Panc1 (cell line): ENCODE results near the gene FAM241B. TPM values are rescaled to one million over a fixed set of nuclear protein-coding genes. Genes with fewer than 3 reads are reported as not detected.

Source experiments
- ATAC-seq: fragments of 200-7000 bp; cut with Tn5 transposase; 2 replicates; pipeline ENCODE4 v1.9.1; 2020; ENCODE audit warnings: mild to moderate bottlenecking, moderate library complexity
- BruUV-seq: library from RNA; stranded (reverse); fragments of 400-500 nt; replicated peaks from 2 replicates; lab custom pipeline; 2021; lab: Mats Ljungman, UMichigan
- CTCF ChIA-PET: fragments of 300-600 bp; sonication (Branson Sonifier 250); formaldehyde crosslinking; loops from one replicate; lab custom pipeline; 2022; ENCODE audit warnings: antibody characterized with exemption; lab: Charles Lee
- POLR2A ChIA-PET: fragments of 300-600 bp; sonication (Branson Sonifier 250); formaldehyde crosslinking; loops from one replicate; lab custom pipeline; 2022; ENCODE audit warnings: antibody characterized with exemption; lab: Charles Lee
- DNase-seq: peaks from one replicate; pipeline ENCODE4 v3.0.0-alpha.2; 2010; ENCODE audit warnings: low read depth, low spot score
- H3K27ac ChIP-seq: 2 replicates; pipeline ENCODE4 v1.5.1; 2011; ENCODE audit warnings: mild to moderate bottlenecking, low read length, inconsistent platforms
- H3K27me3 ChIP-seq: fragments of 200-500 bp; sonication (Bioruptor generic); 2 replicates; pipeline ENCODE4 v1.6.0; 2014; ENCODE audit warnings: low read length, inconsistent platforms; ENCODE audit not compliant: control insufficient read depth, insufficient read depth
- H3K36me3 ChIP-seq: fragments of 200-500 bp; sonication (Bioruptor generic); 2 replicates; pipeline ENCODE4 v1.5.1; 2014; ENCODE audit warnings: inconsistent platforms, mild to moderate bottlenecking, low read length, moderate library complexity; ENCODE audit not compliant: control insufficient read depth, insufficient read depth
- H3K4me1 ChIP-seq: 2 replicates; pipeline ENCODE4 v1.5.1; 2011; ENCODE audit warnings: inconsistent platforms, mild to moderate bottlenecking, low read length, moderate library complexity; ENCODE audit not compliant: control insufficient read depth, insufficient read depth
- H3K4me3 ChIP-seq, 2 experiments: 2 replicates each; pipeline ENCODE4 v1.5.1; 2011 to 2012; ENCODE audit warnings: low read depth in 2 of 2, low read length in 2 of 2, mild to moderate bottlenecking in 2 of 2, inconsistent platforms in 1 of 2, moderate library complexity in 1 of 2
- H3K9me3 ChIP-seq: fragments of 200-500 bp; sonication (Bioruptor generic); 2 replicates; pipeline ENCODE4 v1.5.1; 2014; ENCODE audit warnings: low read depth, mild to moderate bottlenecking, inconsistent platforms, low read length, moderate library complexity; ENCODE audit not compliant: control insufficient read depth, insufficient read depth
- CTCF ChIP-seq: fragments of 450-650 bp; IDR thresholded peaks from 2 replicates; pipeline ENCODE4 v1.5.1; 2017; ENCODE audit warnings: mild to moderate bottlenecking
- POLR2AphosphoS5 ChIP-seq: IDR thresholded peaks from 2 replicates; pipeline ENCODE4 v1.6.1; 2012; ENCODE audit warnings: mild to moderate bottlenecking, low read depth, low read length, moderate library complexity
- SIN3A ChIP-seq: IDR thresholded peaks from 2 replicates; pipeline ENCODE4 v1.6.1; 2012; ENCODE audit warnings: low read depth, mild to moderate bottlenecking, low read length, moderate library complexity, borderline replicate concordance; ENCODE audit not compliant: insufficient read depth
- TCF7L2 ChIP-seq: IDR thresholded peaks from 2 replicates; pipeline ENCODE4 v1.6.1; 2011; ENCODE audit warnings: mild to moderate bottlenecking, low read depth, low read length, inconsistent platforms
- in situ Hi-C: cut with HindIII; loops from 2 replicates; pipeline ENCODE4 v1.10.0; 2016; ENCODE audit warnings: low sequenced_read_pairs, low pct_unique_long_range_greater_than_20kb
- intact Hi-C: fragments of 100-400 bp; cut with micrococcal nuclease; formaldehyde crosslinking; loops from one replicate; pipeline ENCODE4 v1.10.0; 2022; ENCODE audit not compliant: unreplicated experiment
- total RNA-seq: library from RNA; stranded (reverse); gene quantifications from one replicate; pipeline ENCODE4 v1.2.1, GENCODE V29; 2021; ENCODE audit not compliant: unreplicated experiment
- TF ChIP-seq, protein P1 (sequence below), 2 experiments: IDR thresholded peaks; 2 replicates each; pipeline ENCODE4 v1.6.1; 2011 to 2012; ENCODE audit warnings: low read depth in 2 of 2, control low read depth in 1 of 2, low read length in 1 of 2, mild to moderate bottlenecking in 1 of 2, moderate library complexity in 1 of 2; ENCODE audit not compliant: insufficient read depth in 1 of 2

FAM241B gene
- total RNA-seq, 1 experiment from 2014 or later: 29.1 TPM

DNA sequence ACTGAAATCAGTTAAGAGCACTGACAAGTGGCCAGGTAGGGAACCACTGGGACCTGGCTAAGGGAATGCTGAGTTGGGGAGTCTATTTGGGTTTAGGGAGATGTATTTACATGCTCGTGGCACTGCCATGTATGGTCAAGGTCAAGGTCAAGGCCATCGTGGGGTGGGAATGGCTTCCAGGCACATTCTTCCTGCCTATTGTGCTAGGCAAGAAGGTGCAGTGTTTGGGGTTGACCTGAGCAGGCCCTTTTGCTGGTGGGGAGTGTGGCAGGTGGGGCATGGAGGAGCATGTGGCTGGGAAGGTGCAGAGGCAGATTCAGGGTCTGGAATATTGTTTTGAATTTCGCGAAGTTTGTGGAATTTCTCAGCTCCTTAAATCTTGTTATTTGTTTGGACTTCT is 17.8 kb downstream of the FAM241B start:
- Histone ChIP-seq H3K27me3 (no peaks in the 10 kb centered on the region), H3K27ac (no peak overlapping the region), H3K4me1 (no peaks in the 10 kb centered on the region), H3K4me3 (no peak overlapping the region), H3K9me3 (no peaks in the 10 kb centered on the region), H3K36me3 (no peaks in the 10 kb centered on the region)
- ChIA-PET POLR2A (interaction anchor here (1.0 kb wide), 1 partner anchor 12 kb away, joined by 6 read pairs; no protein-coding TSS in a partner anchor), CTCF (interaction anchor here (0.7 kb wide), 1 partner anchor 13 kb away, joined by 3 read pairs; no protein-coding TSS in a partner anchor)
- intact Hi-C loops (loop anchor here (10.0 kb wide), 1 partner anchor 267 kb away; no protein-coding TSS in a partner anchor), in situ Hi-C loops (no loop called here)
- BruUV-seq: no TSS peak
- DNase-seq (no peak), ATAC-seq (no peak)
- no peak for TF ChIP-seq CTCF
- no peak for TF ChIP-seq SIN3A
- no peak for TF ChIP-seq POLR2AphosphoS5
- TF ChIP-seq TCF7L2: no peak
- TF ChIP-seq, protein P1, sequence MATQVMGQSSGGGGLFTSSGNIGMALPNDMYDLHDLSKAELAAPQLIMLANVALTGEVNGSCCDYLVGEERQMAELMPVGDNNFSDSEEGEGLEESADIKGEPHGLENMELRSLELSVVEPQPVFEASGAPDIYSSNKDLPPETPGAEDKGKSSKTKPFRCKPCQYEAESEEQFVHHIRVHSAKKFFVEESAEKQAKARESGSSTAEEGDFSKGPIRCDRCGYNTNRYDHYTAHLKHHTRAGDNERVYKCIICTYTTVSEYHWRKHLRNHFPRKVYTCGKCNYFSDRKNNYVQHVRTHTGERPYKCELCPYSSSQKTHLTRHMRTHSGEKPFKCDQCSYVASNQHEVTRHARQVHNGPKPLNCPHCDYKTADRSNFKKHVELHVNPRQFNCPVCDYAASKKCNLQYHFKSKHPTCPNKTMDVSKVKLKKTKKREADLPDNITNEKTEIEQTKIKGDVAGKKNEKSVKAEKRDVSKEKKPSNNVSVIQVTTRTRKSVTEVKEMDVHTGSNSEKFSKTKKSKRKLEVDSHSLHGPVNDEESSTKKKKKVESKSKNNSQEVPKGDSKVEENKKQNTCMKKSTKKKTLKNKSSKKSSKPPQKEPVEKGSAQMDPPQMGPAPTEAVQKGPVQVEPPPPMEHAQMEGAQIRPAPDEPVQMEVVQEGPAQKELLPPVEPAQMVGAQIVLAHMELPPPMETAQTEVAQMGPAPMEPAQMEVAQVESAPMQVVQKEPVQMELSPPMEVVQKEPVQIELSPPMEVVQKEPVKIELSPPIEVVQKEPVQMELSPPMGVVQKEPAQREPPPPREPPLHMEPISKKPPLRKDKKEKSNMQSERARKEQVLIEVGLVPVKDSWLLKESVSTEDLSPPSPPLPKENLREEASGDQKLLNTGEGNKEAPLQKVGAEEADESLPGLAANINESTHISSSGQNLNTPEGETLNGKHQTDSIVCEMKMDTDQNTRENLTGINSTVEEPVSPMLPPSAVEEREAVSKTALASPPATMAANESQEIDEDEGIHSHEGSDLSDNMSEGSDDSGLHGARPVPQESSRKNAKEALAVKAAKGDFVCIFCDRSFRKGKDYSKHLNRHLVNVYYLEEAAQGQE (IDR thresholded peaks at IDR 0.05; ENCODE audit: insufficient read depth in 1 of 2, low read depth in 2 of 2, low read length in 1 of 2): no peak

DNA sequence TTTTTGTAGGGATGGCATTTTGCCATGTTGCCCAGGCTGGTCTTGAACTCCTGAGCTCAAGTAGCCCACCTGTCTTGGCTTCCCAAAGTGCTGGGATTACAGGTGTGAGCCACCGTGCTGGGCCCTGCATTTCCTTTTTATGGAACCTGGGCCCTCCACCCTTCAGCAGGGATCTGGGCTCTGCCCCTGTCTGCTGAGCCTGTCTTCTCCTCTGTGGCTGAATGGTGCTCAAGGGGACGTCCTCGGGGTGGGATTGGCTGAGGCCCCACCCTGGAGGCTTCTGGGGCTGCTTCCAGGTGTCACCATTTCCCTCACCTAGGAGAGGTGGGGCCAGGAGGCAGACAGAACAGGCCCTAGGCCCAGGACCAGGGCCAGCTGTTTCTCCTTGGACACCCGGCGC is 18.4 kb downstream of the FAM241B start:
- no TSS peak for BruUV-seq
- no peaks in the 10 kb centered on the region for H3K36me3 ChIP-seq
- ATAC-seq: no peak
- in situ Hi-C loops: no loop called here
- no peak overlapping the region for H3K27ac ChIP-seq
- H3K4me1 ChIP-seq: no peaks in the 10 kb centered on the region
- no peak overlapping the region for H3K4me3 ChIP-seq
- POLR2A ChIA-PET: interaction anchor here (1.0 kb wide), 1 partner anchor 11 kb away, joined by 6 read pairs; no protein-coding TSS in a partner anchor
- H3K27me3 ChIP-seq: no peaks in the 10 kb centered on the region
- no peak for DNase-seq
- no peak for TF ChIP-seq CTCF
- no peak for TF ChIP-seq POLR2AphosphoS5
- no peak for TF ChIP-seq SIN3A
- no peak for TF ChIP-seq TCF7L2
- TF ChIP-seq, protein P1 (IDR thresholded peaks at IDR 0.05; ENCODE audit: insufficient read depth in 1 of 2, low read depth in 2 of 2, low read length in 1 of 2): no peak
- intact Hi-C loops: loop anchor here (10.0 kb wide), 1 partner anchor 266 kb away; no protein-coding TSS in a partner anchor
- H3K9me3 ChIP-seq: no peaks in the 10 kb centered on the region
- CTCF ChIA-PET: interaction anchor here (0.6 to 0.9 kb wide), 2 partner anchors 69 to 176 kb away, joined by 3 to 4 read pairs; no protein-coding TSS in a partner anchor
